ENCODE measurements around the gene GMDS. TPM values are rescaled to one million over a fixed set of nuclear protein-coding genes. Genes with fewer than 3 reads are reported as not detected.

The GMDS gene
- total and polyA plus RNA-seq, 2 of the 13 experiments (the other 11 are each of a cell fraction or from before 2014, with no cell fraction given): 64.4 to 112 TPM

GRCh38 chr6:1604158-1605003, 641.0 kb downstream of the GMDS start:
- CTCF ChIA-PET (ENCODE audit: low intra/inter-chr PET ratio, low total read pairs): interaction anchor here (0.8 to 2.1 kb wide), 7 partner anchors 152 to 1091 kb away, joined by 3 to 15 read pairs (median 3); no protein-coding TSS in a partner anchor
- WGBS (ENCODE audit: low lambda C conversion rate): 5% methylated on average over 34 of the region's 85 CpGs
- Histone ChIP-seq H3K4me2 (ENCODE audit: low read depth, low read length) (peak overlapping the region; percentile 88), H4K20me1 (ENCODE audit: insufficient read depth, low read length) (peaks cover 11% of the 10 kb centered on the region; the same call in 1 of the 2 replicates), H2AFZ (ENCODE audit: low read length) (no peak overlapping the region), H3K4me3 (replicated peaks in 1 of 3; ENCODE audit: insufficient read depth in 1 of 3, low read depth in 2 of 3, low read length in 3 of 3) (peak overlapping the region; percentile 44 to 77 (median 56)), H3K79me2 (ENCODE audit: insufficient read depth, low read length) (no peaks in the 10 kb centered on the region), H3K9me3 (ENCODE audit: low read length) (no peaks in the 10 kb centered on the region), H3K27me3 (ENCODE audit: control insufficient read depth in 1 of 2, insufficient read depth in 2 of 2, low read length in 2 of 2) (peaks cover 32 to 98% of the 10 kb centered on the region in 2 experiments), H3K27ac (ENCODE audit: extremely low read length, insufficient read depth, low read length) (no peak overlapping the region), H3K9ac (ENCODE audit: insufficient read depth, low read depth, low read length) (peak overlapping the region; percentile 22; the same call in 1 of the 2 replicates), H3K4me1 (ENCODE audit: insufficient read depth, low read length) (peaks cover 57% of the 10 kb centered on the region), H3K36me3 (replicated peaks in 1 of 2; ENCODE audit: control insufficient read depth in 1 of 2, insufficient read depth in 2 of 2, low read length in 2 of 2) (no peaks in the 10 kb centered on the region)
- ATAC-seq (peak; percentile 89), FAIRE-seq (no peak), DNase-seq (ENCODE audit: low spot score) (peak; percentile 54)
- in situ Hi-C loops (cut with HindIII; ENCODE audit: extremely low pct_ligation_motif_present, low pct_unique_long_range_greater_than_20kb): loop anchor here (5.0 kb wide), 2 partner anchors 503 to 843 kb away; no protein-coding TSS in a partner anchor
- no TSS peak for BruUV-seq (replicated peaks)
- POLR2A ChIA-PET: no interaction called here
- intact Hi-C loops (cut with micrococcal nuclease; ENCODE audit: unreplicated experiment): loop anchor here (1.0 to 2.0 kb wide), 3 partner anchors 592 to 844 kb away; no protein-coding TSS in a partner anchor
- TF ChIP-seq ZNF687 (CRISPR knock-in tag; IDR thresholded peaks at IDR 0.05): peak; percentile 76
- no peak for TF ChIP-seq TRIM24 (CRISPR knock-in tag; IDR thresholded peaks at IDR 0.05)
- peak; percentile 70; the same call in 1 of the 2 replicates for TF ChIP-seq ZNF691 (CRISPR knock-in tag; IDR thresholded peaks at IDR 0.05; ENCODE audit: borderline replicate concordance, low read depth)
- no peak for TF ChIP-seq FOXP1 (IDR thresholded peaks at IDR 0.05)
- TF ChIP-seq FOXP1 (CRISPR knock-in tag; IDR thresholded peaks at IDR 0.05): no peak
- TF ChIP-seq ISL2 (CRISPR knock-in tag; IDR thresholded peaks at IDR 0.05): no peak
- no peak for TF ChIP-seq ISX (CRISPR knock-in tag; conservative IDR thresholded peaks at IDR 0.05)
- TF ChIP-seq ZNF597 (CRISPR knock-in tag; IDR thresholded peaks at IDR 0.05): no peak
- peak; percentile 84 for TF ChIP-seq XRCC5 (optimal IDR thresholded peaks at IDR 0.05; ENCODE audit: low read length)
- no peak for TF ChIP-seq HMG20A (CRISPR knock-in tag; IDR thresholded peaks at IDR 0.05; ENCODE audit: borderline replicate concordance)
- TF ChIP-seq ZNF550 (CRISPR knock-in tag; IDR thresholded peaks at IDR 0.05; ENCODE audit: borderline replicate concordance): no peak; the same call in 1 of the 2 replicates
- TF ChIP-seq ZNF839 (CRISPR knock-in tag; IDR thresholded peaks at IDR 0.05; ENCODE audit: borderline replicate concordance): peak; percentile 69; the same call in 1 of the 2 replicates
- 0 out of 2 replicates have a peak, but pooled peaks have one; percentile 34 for TF ChIP-seq MYPOP (CRISPR knock-in tag; IDR thresholded peaks at IDR 0.05)
- TF ChIP-seq KLF9 (CRISPR knock-in tag; IDR thresholded peaks at IDR 0.05; ENCODE audit: low read depth): no peak
- no peak; the same call in 1 of the 2 replicates for TF ChIP-seq ZNF709 (CRISPR knock-in tag; IDR thresholded peaks at IDR 0.05)
